Measurements from ENCODE around the gene PARD6G. TPM values are rescaled to one million over a fixed set of nuclear protein-coding genes. Genes with fewer than 3 reads are reported as not detected.

PARD6G gene
- total and polyA plus RNA-seq, 9 of the 15 experiments (the other 6 are each of a cell fraction or from before 2014, with no cell fraction given), result 0.03 to 1.2 (median 0.26) TPM

- TF ChIP-seq KLF1 (tag; IDR thresholded peaks at IDR 0.05), result no peak
- TF ChIP-seq ID3 (CRISPR knock-in tag; IDR thresholded peaks at IDR 0.05), result no peak
- no peak for TF ChIP-seq ID3 (tag; IDR thresholded peaks at IDR 0.05)
- TF ChIP-seq SMARCA5 (IDR thresholded peaks at IDR 0.05), result no peak
- TF ChIP-seq POLR2AphosphoS5 (IDR thresholded peaks at IDR 0.05; ENCODE audit: control insufficient read depth, insufficient read depth, low read depth, low read length), result peak; percentile 51
- TF ChIP-seq PCBP2 (IDR thresholded peaks at IDR 0.05; ENCODE audit: low read depth, low read length, poor library complexity, severe bottlenecking), result no peak
- no peak for TF ChIP-seq KAT7 (CRISPR knock-in tag; IDR thresholded peaks at IDR 0.05; ENCODE audit: borderline replicate concordance)
- no peak for TF ChIP-seq ZC3H4 (CRISPR knock-in tag; IDR thresholded peaks at IDR 0.05; ENCODE audit: borderline replicate concordance)
- no peak for TF ChIP-seq ZNF253 (CRISPR knock-in tag; conservative IDR thresholded peaks at IDR 0.05)
- TF ChIP-seq BHLHE40 (IDR thresholded peaks at IDR 0.05; ENCODE audit: low read length), result peak; percentile 46
- TF ChIP-seq RHOXF2B (CRISPR knock-in tag; conservative IDR thresholded peaks at IDR 0.05), result no peak
- no peak for TF ChIP-seq CTCFL (IDR thresholded peaks at IDR 0.05; ENCODE audit: borderline replicate concordance, insufficient read depth, low read depth, low read length, poor library complexity, severe bottlenecking)
- no peak for TF ChIP-seq PPARD (CRISPR knock-in tag; IDR thresholded peaks at IDR 0.05)
- no peak for TF ChIP-seq SMARCC2 (IDR thresholded peaks at IDR 0.05; ENCODE audit: low read depth)
- peak; percentile 19 for TF ChIP-seq E2F8 (IDR thresholded peaks at IDR 0.05; ENCODE audit: low read depth, partially characterized antibody)
- no peak for TF ChIP-seq ZNF668 (CRISPR knock-in tag; IDR thresholded peaks at IDR 0.05)
- no peak for TF ChIP-seq ZNF239 (CRISPR knock-in tag; IDR thresholded peaks at IDR 0.05)
- no peak for TF ChIP-seq PRMT5 (CRISPR knock-in tag; IDR thresholded peaks at IDR 0.05)
- TF ChIP-seq ZBTB43 (CRISPR knock-in tag; IDR thresholded peaks at IDR 0.05), result no peak
- peak in 1 of 2 experiments; percentile 26; a peak in 2 of 4 replicates for TF ChIP-seq FOXK2 (conservative IDR thresholded peaks at IDR 0.05 in 1 of 2, IDR thresholded peaks at IDR 0.05 in 1 of 2; ENCODE audit: low read depth in 2 of 2)
These were observed 138.3 kb downstream of the PARD6G start, which contains the start of gene ADNP2 (continued) for GRCh38 chr18:80108739-80109675.
